BJ (cell line): ENCODE data around the gene C3. TPM values are rescaled to one million over a fixed set of nuclear protein-coding genes. Genes with fewer than 3 reads are reported as not detected.

Experiments used
- CTCF ChIA-PET: fragments of 350-600 bp; formaldehyde crosslinking; extraction: SDS; loops from one replicate; lab custom pipeline; 2021; ENCODE audit warnings: antibody characterized with exemption, inconsistent platforms; lab: Yijun Ruan, JAX
- POLR2A ChIA-PET: fragments of 300-600 bp; sonication (Branson Sonifier 250); formaldehyde crosslinking; extraction: SDS; loops from one replicate; lab custom pipeline; 2021; ENCODE audit warnings: antibody characterized with exemption; lab: Charles Lee
- DNase-seq: peaks from one replicate; pipeline ENCODE4 v3.0.0-alpha.2; 2011; ENCODE audit warnings: low read depth
- H3K27me3 ChIP-seq: 2 replicates; pipeline ENCODE4 v1.6.0; 2011; ENCODE audit warnings: low read length; ENCODE audit not compliant: control insufficient read depth, insufficient read depth
- H3K36me3 ChIP-seq: 2 replicates; pipeline ENCODE4 v1.5.1; 2011; ENCODE audit warnings: low read length; ENCODE audit not compliant: control insufficient read depth, insufficient read depth
- H3K4me3 ChIP-seq: 2 replicates; pipeline ENCODE4 v1.5.1; 2011; ENCODE audit warnings: low read depth, mild to moderate bottlenecking, control low read depth, low read length
- polyA plus RNA-seq: library from polyadenylated mRNA; depleted of rRNA; stranded (reverse); fragments of >200 nt; gene quantifications from 2 replicates; pipeline ENCODE4 v1.2.3, GENCODE V29; 2011
- TF ChIP-seq, protein P1 (sequence below): IDR thresholded peaks from 2 replicates; pipeline ENCODE4 v1.5.1; 2011; ENCODE audit warnings: low read depth, mild to moderate bottlenecking, control low read depth, inconsistent platforms, low read length, moderate library complexity; ENCODE audit not compliant: insufficient read depth

The C3 gene
- polyA plus RNA-seq, 1 experiment, result 14.7 TPM

GRCh38 chr19:6705931-6706632 is 14.4 kb downstream of the C3 start:
- POLR2A ChIA-PET, result no interaction called here
- TF ChIP-seq, protein P1, sequence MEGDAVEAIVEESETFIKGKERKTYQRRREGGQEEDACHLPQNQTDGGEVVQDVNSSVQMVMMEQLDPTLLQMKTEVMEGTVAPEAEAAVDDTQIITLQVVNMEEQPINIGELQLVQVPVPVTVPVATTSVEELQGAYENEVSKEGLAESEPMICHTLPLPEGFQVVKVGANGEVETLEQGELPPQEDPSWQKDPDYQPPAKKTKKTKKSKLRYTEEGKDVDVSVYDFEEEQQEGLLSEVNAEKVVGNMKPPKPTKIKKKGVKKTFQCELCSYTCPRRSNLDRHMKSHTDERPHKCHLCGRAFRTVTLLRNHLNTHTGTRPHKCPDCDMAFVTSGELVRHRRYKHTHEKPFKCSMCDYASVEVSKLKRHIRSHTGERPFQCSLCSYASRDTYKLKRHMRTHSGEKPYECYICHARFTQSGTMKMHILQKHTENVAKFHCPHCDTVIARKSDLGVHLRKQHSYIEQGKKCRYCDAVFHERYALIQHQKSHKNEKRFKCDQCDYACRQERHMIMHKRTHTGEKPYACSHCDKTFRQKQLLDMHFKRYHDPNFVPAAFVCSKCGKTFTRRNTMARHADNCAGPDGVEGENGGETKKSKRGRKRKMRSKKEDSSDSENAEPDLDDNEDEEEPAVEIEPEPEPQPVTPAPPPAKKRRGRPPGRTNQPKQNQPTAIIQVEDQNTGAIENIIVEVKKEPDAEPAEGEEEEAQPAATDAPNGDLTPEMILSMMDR, result no peak
- Histone ChIP-seq H3K27me3 (peaks cover 2% of the 10 kb centered on the region; the same call in 1 of the 2 replicates), H3K36me3 (no peaks in the 10 kb centered on the region), H3K4me3 (no peak overlapping the region)
- no peak for DNase-seq
- CTCF ChIA-PET, result no interaction called here

GRCh38 chr19:6700586-6701316 is 19.7 kb downstream of the C3 start:
- DNase-seq, result no peak
- H3K4me3 ChIP-seq, result no peak overlapping the region
- ChIA-PET POLR2A (no interaction called here), CTCF (no interaction called here)
- TF ChIP-seq, protein P1, result no peak
- H3K27me3 ChIP-seq, result no peaks in the 10 kb centered on the region
- no peaks in the 10 kb centered on the region for H3K36me3 ChIP-seq

DNA sequence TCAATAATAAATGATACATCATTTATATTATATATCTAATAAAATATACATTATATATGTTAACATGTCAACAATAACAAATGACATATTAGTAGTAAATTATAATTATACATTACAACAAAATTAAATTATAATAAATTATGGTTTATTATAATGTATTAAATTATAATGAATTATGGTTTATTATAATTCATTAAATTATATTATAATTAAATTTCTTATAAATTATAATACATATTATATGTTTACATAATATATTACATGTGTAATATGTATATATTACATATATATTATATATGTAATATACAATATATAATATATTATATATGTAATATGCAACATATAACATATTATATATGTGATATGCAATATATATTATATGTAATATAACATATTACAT is 20.5 kb downstream of the C3 start:
- no peak for DNase-seq
- POLR2A ChIA-PET, result no interaction called here
- Histone ChIP-seq H3K36me3 (no peaks in the 10 kb centered on the region), H3K4me3 (no peak overlapping the region), H3K27me3 (no peaks in the 10 kb centered on the region)
- CTCF ChIA-PET, result no interaction called here
- TF ChIP-seq, protein P1, result no peak

- no peaks in the 10 kb centered on the region for H3K36me3 ChIP-seq
- DNase-seq, result no peak
- CTCF ChIA-PET, result interaction anchor here (1.1 kb wide), 1 partner anchor 64 kb away, joined by 3 read pairs; no protein-coding TSS in a partner anchor
- H3K27me3 ChIP-seq, result no peaks in the 10 kb centered on the region
- TF ChIP-seq, protein P1, result no peak
- H3K4me3 ChIP-seq, result no peak overlapping the region
- POLR2A ChIA-PET, result no interaction called here
Measured at GRCh38 chr19:6697291-6697690, 23.2 kb downstream of the C3 start.

GRCh38 chr19:6696239-6696820 is 24.1 kb downstream of the C3 start:
- POLR2A ChIA-PET, result no interaction called here
- H3K27me3 ChIP-seq, result no peaks in the 10 kb centered on the region
- TF ChIP-seq, protein P1, result no peak
- no peaks in the 10 kb centered on the region for H3K36me3 ChIP-seq
- DNase-seq, result no peak
- no peak overlapping the region for H3K4me3 ChIP-seq
- CTCF ChIA-PET, result no interaction called here
